Measurements from ENCODE around the gene CDKN1A.

CDKN1A gene

DNA sequence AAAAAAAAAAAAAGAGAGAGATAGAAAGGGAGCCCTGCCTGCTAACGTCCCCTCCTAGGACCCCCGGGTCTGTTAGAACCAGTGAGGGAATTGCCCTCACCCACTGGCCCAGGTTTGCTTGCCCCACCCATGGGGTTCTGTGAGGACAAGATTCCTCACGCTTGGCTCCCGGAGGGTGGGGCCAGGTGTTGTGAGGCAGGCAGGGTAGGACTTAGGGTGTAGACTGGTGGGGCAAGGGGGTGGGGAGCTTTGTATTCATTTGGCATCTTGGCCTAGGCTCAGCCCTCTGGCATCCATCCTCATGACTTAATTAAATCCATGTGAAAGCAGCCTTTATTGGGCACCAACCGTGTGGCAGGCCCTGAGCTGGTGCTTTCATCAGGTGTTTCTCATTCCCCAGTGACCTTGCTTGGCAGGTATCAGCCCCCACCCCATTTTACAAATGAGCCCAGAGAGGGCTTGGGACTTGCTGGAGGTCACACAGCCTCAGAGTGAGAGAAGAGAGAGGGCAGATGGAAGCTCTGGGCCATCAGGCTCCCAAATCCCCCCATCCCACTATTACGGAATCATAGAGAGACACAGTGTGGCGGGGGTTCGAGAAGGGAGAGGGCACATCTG, 38.1 kb downstream of the CDKN1A start:
- no peak for DNase-seq (ENCODE audit: low read depth)
- no peak overlapping the region for H3K4me3 ChIP-seq (ENCODE audit: control insufficient read depth, low read depth, low read length)
- TF ChIP-seq, protein P1, sequence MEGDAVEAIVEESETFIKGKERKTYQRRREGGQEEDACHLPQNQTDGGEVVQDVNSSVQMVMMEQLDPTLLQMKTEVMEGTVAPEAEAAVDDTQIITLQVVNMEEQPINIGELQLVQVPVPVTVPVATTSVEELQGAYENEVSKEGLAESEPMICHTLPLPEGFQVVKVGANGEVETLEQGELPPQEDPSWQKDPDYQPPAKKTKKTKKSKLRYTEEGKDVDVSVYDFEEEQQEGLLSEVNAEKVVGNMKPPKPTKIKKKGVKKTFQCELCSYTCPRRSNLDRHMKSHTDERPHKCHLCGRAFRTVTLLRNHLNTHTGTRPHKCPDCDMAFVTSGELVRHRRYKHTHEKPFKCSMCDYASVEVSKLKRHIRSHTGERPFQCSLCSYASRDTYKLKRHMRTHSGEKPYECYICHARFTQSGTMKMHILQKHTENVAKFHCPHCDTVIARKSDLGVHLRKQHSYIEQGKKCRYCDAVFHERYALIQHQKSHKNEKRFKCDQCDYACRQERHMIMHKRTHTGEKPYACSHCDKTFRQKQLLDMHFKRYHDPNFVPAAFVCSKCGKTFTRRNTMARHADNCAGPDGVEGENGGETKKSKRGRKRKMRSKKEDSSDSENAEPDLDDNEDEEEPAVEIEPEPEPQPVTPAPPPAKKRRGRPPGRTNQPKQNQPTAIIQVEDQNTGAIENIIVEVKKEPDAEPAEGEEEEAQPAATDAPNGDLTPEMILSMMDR (IDR thresholded peaks at IDR 0.05; ENCODE audit: control insufficient read depth, insufficient read depth, low read depth, low read length, missing control alignments): no peak

DNA sequence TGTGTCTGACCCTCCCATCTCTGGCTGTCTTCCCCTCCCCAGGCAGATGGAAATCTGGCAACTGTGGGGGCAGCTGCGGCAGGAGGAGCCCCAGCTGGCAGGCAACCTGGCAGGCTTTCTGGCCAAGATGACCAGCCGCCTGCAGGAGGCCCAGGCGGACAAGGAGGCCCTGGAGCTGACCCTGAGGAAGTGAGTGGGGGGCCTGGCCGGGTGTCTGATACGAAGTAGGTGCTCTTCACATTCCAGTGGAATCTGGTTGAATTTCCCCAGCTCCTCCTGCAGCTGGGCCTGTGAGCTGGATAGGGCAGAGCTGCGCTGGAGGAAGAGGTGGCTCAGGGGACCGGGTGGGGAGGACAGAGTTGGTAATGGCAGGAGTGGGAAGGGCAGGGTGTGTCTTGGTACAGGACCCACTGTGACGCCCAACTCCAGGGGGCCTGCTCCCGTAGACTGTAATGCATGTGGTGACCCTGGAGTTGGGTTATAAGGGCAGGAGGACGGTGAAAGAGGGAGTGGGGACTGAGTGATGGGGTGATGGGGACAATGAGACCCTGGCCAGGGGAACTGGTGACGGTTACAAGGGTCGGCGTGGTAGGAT, 38.8 kb downstream of the CDKN1A start:
- TF ChIP-seq, protein P1 (IDR thresholded peaks at IDR 0.05; ENCODE audit: control insufficient read depth, insufficient read depth, low read depth, low read length, missing control alignments): no peak
- H3K4me3 ChIP-seq (ENCODE audit: control insufficient read depth, low read depth, low read length): no peak overlapping the region
- no peak for DNase-seq (ENCODE audit: low read depth)

DNA sequence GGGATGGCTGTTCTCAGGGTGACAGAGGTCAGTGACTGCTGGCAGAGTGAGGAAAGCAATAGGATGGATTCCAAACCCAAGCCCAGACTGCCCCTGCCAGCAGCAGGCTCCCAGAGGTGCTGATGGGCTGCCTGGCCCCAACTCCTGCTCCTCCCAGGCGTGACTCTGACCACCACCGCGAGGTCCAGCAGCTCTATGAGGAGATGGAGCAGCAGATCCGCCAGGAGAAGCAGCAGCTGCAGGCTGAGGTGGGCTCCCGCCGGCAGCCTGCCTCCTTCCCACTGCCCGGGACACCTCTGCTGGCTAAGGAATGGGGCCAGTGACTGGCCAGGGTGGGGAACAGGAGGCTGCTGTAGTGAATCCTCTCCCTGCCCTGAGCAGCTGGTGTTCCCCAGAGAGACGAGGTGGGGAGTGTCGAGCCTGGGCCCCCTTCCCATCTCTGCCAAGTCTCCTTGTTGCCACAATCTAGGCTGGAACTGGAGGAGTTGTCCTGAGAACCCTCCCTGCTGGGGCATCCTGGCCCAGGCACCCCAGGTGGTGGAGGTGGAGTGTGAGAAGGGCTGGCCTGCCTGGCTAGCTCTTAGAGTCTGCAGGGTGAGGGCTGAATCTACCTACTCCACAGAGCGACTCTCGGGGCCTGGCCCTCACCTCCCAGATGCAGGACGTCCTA, 39.5 kb downstream of the CDKN1A start:
- no peak for DNase-seq (ENCODE audit: low read depth)
- TF ChIP-seq, protein P1 (IDR thresholded peaks at IDR 0.05; ENCODE audit: control insufficient read depth, insufficient read depth, low read depth, low read length, missing control alignments): no peak
- H3K4me3 ChIP-seq (ENCODE audit: control insufficient read depth, low read depth, low read length): no peak overlapping the region

DNA sequence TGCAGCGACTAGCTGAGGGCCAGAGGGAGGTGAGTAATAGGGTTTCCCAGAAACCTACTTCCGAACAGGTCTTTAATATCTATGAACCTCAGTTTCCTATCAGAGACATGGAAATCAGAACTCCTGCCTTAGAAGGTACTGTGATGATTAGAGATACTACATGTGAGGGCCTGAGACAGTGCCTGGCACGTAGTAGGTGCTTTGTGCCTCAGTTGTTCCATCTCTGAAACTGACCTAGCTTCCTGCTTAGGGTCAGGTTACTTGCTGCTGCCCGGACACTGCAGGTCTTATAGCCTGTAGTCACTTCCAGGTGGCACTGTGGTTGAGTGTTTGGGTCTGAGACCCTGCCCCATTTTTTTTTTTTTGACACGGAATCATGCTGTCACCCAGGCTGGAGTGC, 40.0 kb downstream of the CDKN1A start:
- TF ChIP-seq, protein P1 (IDR thresholded peaks at IDR 0.05; ENCODE audit: control insufficient read depth, insufficient read depth, low read depth, low read length, missing control alignments): no peak
- no peak overlapping the region for H3K4me3 ChIP-seq (ENCODE audit: control insufficient read depth, low read depth, low read length)
- DNase-seq (ENCODE audit: low read depth): no peak

DNA sequence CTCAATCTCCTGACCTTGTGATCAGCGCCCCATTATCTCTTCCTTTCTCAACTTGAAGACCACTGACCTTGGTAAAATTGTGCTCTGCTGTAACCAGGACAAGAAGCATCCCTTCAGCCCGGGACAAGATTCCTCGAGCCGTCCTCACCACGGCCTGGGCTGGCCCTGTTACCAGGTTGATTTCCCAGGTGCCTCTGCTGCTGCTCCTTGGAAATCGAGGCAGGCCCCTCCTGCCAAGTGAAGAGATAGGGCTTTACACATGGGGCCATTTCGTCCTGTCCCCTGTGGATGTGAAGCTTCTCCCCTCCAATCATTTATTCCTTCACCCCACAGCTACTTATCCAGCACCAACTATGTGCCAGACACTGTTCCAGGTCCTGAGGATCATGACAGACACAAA, 40.6 kb downstream of the CDKN1A start:
- no peak for DNase-seq (ENCODE audit: low read depth)
- TF ChIP-seq, protein P1 (IDR thresholded peaks at IDR 0.05; ENCODE audit: control insufficient read depth, insufficient read depth, low read depth, low read length, missing control alignments): no peak
- no peak overlapping the region for H3K4me3 ChIP-seq (ENCODE audit: control insufficient read depth, low read depth, low read length)

DNA sequence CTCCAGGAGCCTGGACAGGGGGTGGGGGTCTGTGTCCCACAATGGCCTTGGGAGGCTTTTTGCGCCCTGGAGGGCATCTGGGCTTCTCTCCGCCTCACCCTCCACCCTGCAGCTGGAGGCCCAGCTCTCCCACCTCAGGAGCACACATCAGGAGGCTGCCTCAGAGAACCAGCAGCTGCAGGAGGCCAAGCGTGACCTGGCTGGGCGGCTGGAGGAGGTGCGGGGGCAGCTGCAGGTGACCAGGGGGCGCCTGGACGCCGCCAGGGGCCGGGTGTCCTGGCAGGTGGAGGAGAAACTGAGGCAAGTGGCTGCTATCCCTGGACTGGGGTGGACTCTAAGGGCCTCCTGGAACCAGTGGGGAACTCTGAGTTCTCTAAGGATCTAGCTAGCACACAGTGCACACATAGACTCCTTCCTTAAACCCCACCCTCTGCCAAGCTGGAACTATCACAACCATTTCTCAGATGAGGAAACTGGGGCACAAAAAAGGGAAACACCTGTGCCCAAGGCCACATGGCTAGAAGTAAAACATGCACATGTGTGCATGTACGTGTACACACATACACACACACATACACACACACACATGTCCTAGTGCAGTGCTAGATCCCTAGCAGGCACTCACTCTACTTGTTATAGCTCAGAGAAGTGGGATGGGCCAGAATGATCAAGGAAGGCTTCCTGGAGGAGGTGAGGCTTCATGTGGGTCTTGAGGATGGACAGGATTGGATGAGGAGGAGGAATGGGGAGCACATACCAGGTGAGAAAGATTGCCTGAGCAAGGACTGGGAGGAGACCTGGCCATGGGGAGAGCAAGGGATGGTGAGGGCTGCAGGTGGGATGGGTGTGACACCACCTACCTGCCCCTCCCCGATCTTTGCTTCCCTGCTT, 42.0 kb downstream of the CDKN1A start:
- H3K4me3 ChIP-seq (ENCODE audit: control insufficient read depth, low read depth, low read length): no peak overlapping the region
- TF ChIP-seq, protein P1 (IDR thresholded peaks at IDR 0.05; ENCODE audit: control insufficient read depth, insufficient read depth, low read depth, low read length, missing control alignments): no peak
- no peak for DNase-seq (ENCODE audit: low read depth)
